HG02885 (cell line): ENCODE results near the gene ALDH1B1.
A peak's percentile ranks its signal among the peaks of the same experiment; 100 is the strongest.

Source experiments
- ATAC-seq: cut with Tn5 transposase; IDR thresholded peaks from one replicate; pipeline ENCODE4 v1.9.1; 2021; ENCODE audit warnings: mild to moderate bottlenecking; ENCODE audit not compliant: unreplicated experiment, poor library complexity

ALDH1B1 gene

DNA sequence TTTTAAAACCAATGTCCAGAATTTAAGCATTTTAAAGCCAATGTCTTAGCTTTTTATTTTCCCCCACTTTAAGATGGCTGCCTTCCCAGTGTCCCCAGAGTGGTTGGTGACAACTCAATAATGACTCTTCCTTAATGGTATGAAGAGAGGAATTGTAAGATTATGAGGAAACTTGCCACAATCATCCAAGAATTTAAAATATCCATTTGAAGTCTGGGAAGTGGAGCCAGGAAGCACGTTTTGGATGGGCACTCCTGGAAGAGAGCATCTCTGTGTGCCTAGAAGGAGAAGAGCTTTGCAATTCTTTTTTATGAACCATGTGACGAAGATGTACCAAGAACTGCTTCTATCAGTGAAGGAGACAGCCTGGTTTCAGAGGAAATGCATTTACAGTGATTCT, 43.0 kb downstream of the ALDH1B1 start:
- ATAC-seq, result no peak

DNA sequence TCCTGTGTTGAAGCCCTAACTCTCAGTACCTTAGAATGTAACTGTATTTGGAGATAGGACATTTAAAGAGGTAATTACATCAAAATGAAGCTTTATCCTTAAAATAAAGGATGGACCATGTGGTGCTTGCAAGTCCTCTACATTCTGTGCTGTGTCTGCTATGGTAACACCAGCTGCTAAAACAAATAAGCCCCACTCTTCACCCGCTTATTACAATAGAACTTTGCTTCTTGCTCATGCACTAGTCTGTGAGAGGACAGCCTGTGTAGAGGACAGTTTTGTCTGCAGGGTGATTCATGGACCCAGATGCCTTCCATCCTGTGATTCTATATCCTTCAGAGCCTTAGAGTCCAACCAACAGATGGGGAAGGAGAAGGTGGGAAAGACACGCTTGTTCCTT, 44.2 kb downstream of the ALDH1B1 start:
- no peak for ATAC-seq

DNA sequence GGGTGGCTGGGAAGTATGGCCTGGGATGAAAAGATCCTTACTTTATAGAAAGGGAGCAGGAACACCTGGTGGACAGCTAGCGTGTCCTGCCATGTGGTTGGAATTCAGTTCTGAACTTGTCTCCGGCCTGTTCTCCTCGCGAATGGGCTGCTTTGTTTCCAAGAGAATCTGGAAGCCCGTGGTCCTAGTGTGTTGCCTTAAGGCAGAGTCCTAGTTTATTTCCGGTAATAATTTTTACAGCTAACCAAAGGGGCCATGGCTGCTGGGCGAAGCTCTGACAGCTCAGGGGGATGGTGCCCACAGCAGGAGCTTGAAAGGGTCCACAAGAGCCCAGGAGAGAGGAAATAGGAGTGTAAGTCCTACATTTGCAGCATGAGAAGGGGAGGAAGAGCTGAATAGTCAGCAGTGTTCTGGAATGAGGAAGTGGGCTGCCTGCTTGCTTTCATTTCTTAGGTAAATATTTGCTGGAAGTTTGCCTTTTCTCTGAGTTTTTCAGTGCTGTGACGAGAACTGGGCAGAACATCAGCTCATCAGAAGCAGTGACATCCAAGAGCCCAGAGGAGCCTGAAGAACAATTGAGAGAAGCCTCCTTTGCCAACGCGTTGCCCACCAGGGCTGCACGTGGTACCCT, 44.8 kb downstream of the ALDH1B1 start:
- ATAC-seq, result no peak

DNA sequence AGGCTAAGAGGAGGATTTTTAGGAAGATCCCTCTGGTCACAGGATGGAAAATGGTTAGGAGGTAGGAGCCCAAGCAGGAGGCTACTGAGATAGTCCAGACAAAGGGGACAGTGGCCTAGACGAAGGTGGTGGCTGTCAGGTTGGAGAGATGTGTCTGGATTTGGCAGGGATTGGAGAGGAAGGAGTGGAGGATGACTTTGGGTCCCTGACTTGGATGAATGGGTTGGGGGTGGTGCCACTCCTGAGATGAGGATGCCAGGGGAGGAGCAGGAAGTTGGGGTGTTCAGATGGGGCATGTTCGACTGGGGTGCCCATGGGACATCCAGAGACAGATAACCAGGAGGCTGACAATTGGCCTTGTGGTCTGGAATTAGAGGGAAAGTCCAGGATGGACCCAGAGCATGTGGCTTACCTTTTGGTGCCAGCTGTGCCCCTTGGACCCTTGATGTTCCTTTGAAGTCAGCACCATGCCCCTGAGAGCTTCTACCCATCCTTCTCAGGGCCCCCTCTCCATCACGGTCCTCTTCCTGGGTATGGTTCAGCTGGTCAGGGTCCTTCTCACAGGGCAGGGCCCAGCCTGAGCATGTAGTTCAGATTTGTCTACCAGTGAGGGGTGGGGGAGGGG, 46.9 kb downstream of the ALDH1B1 start:
- no peak for ATAC-seq

DNA sequence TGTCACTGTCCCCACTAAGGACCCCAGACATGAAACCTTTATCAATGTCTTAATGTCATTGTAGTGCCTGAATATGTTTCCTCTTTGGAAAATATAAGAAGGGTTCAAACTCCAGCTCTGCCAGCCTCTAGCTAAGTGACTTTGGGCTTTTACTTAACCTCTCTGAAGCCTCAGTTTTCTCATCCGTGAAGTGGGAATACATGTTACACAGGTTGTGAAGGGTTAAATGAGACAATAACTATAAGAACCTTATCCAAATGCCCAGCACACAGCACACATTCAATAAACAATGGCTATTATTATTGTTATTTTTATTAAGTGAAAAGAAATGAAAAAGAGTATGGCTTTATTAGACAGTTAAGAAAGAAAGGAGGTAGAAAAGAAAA, 47.4 kb downstream of the ALDH1B1 start:
- ATAC-seq, result no peak

DNA sequence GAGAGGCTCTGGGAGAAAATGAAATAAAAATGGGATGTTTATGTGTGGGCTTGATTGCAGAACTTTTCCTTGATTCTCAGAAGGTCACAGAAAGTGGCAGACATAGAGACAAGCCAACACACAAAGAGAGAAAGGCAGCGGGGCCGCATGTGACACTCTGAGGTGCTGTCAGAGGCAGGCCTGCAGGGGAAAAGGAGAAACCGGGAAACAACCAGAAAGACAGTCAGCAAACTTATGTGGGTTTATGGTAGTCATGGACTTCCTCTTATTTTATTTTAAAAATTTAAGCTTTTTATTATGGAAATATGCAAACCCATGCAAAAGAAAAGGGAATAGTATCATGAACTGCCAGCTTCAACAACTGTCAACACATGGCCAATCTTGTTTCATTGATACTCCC, 48.0 kb downstream of the ALDH1B1 start:
- no peak for ATAC-seq

DNA sequence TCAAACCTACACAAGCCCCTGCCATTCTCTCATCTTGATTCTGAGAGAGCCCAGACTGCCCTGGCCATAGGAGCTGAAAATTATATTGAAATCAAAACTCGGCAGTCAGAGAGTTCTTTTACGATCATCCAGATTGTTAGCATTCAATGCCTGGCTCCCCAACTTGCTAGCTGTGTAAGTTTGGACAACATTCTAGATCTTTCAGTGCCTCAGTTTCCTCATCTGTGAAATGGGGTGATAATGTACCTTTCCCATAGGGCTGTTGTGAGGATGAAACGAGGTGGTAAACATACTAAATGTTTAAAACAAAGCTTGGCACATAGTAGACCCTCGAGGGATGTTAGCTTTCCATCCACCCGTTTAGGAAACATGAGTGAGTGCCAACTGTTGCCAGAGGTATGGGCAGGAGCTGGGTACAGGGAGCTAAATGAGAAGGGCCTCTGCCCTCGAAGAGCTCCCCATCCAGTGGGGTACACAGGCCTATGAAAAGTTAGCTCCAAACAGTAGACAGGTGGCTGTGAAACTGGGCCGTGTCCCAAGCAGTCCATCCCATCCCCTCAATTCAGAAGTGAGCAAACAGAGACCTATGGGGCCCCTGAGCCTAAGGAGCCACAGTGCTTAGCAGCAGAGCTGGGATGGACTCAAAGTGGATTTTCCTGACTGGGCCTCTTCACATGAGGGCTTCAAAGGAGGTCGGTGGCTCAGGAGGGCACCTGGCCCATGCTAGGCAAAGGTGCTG, 49.0 kb downstream of the ALDH1B1 start:
- no peak for ATAC-seq

DNA sequence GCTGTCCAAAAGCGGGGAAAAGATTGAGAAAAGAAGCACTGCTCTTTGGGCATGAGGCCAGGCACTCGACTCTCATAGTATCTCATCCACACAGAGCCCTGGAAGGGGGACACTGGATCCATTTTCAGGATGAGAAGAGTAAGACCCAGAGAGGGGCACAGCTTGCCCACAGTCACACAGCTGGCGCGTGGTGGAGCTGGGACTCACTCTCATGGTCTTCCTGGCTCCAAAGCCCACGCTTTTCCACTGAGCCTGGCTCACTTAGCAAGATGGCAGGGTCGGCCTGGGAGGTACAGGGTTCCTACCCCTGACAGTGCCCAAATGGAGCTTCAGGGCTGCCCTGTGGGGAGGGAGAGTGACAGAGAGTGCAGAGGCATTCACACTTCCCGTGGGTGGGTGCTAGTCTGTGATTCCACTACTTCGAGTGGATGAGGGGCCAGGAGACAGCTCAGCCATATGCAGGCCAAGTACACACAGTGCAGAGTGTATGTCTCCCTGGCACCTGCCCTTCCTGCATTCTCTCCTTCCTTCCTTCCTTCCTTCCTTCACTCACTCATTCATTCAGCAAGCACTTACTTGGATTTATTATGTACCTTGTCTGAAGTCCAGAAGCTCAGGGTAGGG, 50.1 kb downstream of the ALDH1B1 start:
- no peak for ATAC-seq

DNA sequence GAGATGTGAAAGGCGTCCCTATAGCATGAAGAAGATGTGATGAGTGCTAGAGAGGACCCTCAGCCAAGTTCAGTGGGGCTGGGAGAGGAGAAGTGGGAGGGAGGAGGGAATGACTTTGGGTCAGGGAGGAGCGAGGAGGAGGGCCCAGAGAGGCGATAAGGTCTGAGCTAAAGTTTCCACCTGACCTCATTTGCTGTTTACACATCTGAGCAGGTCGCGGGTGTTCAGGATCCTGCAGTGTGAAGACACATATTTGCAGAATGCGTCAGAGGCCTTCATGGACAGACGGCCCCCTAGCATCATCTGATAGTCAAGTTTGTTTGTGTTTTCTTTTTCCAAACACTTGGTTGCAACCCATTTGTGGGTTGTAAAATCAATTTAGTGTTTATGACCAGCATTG, 50.7 kb downstream of the ALDH1B1 start:
- no peak for ATAC-seq

DNA sequence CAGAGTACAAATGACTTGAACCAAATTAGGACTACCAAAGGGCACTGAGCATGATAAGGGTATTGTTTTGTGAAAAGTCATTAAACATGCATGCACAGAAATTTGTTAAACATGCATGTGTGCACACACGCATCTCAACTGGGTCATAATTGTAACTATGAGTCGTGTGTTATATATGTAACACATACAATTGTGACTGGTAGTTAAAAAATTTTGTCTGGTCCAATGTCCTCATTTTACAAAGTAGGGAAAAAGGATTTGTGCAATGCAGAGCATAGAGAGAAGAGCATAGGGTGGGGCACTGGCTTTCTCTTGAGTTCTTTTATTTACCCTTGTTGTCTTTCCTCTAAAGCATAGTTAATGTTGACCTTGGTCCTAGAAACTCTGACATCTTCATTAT, 51.1 kb downstream of the ALDH1B1 start:
- no peak for ATAC-seq

DNA sequence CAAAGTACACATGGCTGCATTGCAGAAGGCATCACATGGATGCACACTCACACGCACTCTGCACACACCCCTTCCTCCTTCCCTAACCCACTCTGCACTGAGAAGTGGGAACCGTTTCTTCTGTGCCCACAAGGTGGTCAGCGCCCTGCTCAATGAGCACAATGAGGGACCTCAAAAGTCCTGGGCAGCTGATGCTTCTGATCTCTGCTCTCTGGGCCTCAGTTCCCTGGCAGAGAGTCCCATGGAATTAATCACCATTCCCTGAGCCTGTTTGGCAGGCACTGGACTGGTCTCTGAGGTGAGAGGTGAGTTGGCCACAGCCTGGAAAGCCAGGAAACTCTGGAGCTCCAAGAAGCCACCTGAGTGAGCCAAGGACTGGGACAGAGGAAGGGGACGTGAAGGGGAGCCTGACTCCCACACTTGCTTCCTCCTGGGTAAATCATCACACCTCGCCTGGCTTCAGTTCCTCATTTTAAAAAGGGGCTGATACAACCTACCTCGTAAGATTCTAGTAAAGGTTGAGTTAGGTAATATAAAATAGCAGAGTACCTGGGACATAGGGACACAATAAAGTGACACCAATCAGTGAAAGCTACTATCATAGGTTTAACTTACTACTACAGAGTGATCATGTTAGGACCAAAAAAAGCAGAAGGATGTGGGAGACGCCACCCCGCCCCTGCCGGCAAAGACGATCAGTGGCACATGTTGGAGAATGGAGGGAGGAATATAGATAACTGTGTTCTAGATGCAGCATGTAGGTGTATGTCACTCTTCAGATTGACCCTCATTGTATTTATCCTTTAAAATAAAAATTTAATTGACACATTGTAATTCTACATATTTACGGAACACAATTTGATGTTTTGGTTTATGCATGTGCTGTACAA, 52.9 kb downstream of the ALDH1B1 start:
- peak; percentile 80 for ATAC-seq

DNA sequence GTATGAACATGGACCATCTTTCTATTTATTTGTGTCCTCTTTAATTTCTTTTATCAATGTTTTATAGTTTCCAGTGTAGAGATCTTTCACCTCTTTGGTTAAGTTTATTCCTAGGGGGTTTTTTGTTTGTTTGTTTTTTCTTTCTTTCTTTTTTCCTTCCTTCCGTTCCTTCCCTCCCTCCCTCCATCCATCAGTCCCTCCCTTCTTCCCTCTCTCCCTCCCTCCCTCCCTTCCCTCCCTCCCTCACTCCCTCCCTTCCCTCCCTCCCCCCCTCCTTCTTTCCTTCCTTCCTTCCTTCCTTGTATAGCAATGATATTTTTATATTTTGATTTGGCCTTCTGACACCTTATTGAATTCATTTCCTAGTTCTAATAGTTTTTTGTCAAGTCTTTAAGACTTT, 55.2 kb downstream of the ALDH1B1 start:
- ATAC-seq, result no peak
